Adipocyte (in vitro differentiated cells): ENCODE measurements around the gene HMOX1.
"Not testable (repeated sequence)": the region's sequence is repeated elsewhere in the genome, so short reads cannot be mapped to it uniquely, and the experiment has no call there.

Source experiments
- DNase-seq: peaks from one replicate; pipeline ENCODE4 v3.0.0-alpha.2; 2015; ENCODE audit warnings: low read depth
- H3K27me3 ChIP-seq: replicated peaks from 2 replicates; pipeline ENCODE4 v1.7.0; 2013; ENCODE audit warnings: mild to moderate bottlenecking, low read length, moderate library complexity; ENCODE audit not compliant: control insufficient read depth, insufficient read depth
- H3K36me3 ChIP-seq: 2 replicates; pipeline ENCODE4 v1.7.0; 2013; ENCODE audit warnings: low read length, mild to moderate bottlenecking, moderate library complexity; ENCODE audit not compliant: control insufficient read depth, insufficient read depth, severe bottlenecking
- H3K4me1 ChIP-seq: 2 replicates; pipeline ENCODE4 v1.7.0; 2013; ENCODE audit warnings: mild to moderate bottlenecking, low read length, moderate library complexity; ENCODE audit not compliant: control insufficient read depth, insufficient read depth
- H3K4me3 ChIP-seq: 2 replicates; pipeline ENCODE4 v1.7.0; 2013; ENCODE audit warnings: mild to moderate bottlenecking, low read length, moderate library complexity
- H3K9ac ChIP-seq: 2 replicates; pipeline ENCODE4 v1.7.0; 2013; ENCODE audit warnings: mild to moderate bottlenecking, low read length, moderate library complexity
- H3K9me3 ChIP-seq: 2 replicates; pipeline ENCODE4 v1.7.0; 2013; ENCODE audit warnings: mild to moderate bottlenecking, low read length, moderate library complexity; ENCODE audit not compliant: control insufficient read depth

HMOX1 gene

GRCh38 chr22:35352214-35353111, 28.4 kb upstream of the HMOX1 start:
- Histone ChIP-seq H3K27me3 (no peaks in the 10 kb centered on the region), H3K4me3 (no peak overlapping the region), H3K9ac (no peak overlapping the region), H3K9me3 (no peaks in the 10 kb centered on the region), H3K36me3 (peaks cover 12% of the 10 kb centered on the region), H3K4me1 (peaks cover 27% of the 10 kb centered on the region)
- no peak for DNase-seq

DNA sequence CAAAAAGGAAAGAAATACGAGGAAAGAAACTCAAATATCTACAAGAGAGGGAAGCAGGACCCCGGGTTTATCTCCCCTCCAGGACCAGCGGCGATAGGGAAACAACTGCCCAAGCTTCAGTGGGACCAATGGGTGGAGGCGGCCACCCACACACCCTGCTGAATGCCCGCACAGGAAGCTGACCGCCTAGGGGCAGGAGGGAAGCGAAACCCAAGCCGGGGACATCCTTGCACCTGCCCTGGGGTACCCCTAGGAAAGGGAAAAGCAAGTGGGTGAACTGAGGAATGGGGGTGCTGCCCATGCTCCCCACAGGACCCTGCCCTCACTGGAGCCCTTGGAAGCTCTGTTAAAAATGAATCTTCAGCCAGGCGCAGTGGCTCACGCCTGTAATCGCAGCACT, 27.6 kb upstream of the HMOX1 start:
- Histone ChIP-seq H3K4me1 (peaks cover 27% of the 10 kb centered on the region), H3K9me3 (no peaks in the 10 kb centered on the region), H3K27me3 (no peaks in the 10 kb centered on the region), H3K4me3 (no peak overlapping the region), H3K36me3 (peaks cover 4% of the 10 kb centered on the region), H3K9ac (no peak overlapping the region)
- no peak for DNase-seq

- Histone ChIP-seq H3K9me3 (no peaks in the 10 kb centered on the region), H3K27me3 (no peaks in the 10 kb centered on the region), H3K9ac (no peak overlapping the region), H3K36me3 (no peaks in the 10 kb centered on the region), H3K4me3 (no peak overlapping the region), H3K4me1 (peaks cover 27% of the 10 kb centered on the region)
- DNase-seq = no peak
Measured at GRCh38 chr22:35354068-35354467, 26.8 kb upstream of the HMOX1 start.

GRCh38 chr22:35357883-35358621, 22.8 kb upstream of the HMOX1 start:
- Histone ChIP-seq H3K27me3 (no peaks in the 10 kb centered on the region), H3K9ac (no peak overlapping the region), H3K36me3 (no peaks in the 10 kb centered on the region), H3K4me1 (peaks cover 8% of the 10 kb centered on the region), H3K4me3 (no peak overlapping the region), H3K9me3 (no peaks in the 10 kb centered on the region)
- DNase-seq = no peak

DNA sequence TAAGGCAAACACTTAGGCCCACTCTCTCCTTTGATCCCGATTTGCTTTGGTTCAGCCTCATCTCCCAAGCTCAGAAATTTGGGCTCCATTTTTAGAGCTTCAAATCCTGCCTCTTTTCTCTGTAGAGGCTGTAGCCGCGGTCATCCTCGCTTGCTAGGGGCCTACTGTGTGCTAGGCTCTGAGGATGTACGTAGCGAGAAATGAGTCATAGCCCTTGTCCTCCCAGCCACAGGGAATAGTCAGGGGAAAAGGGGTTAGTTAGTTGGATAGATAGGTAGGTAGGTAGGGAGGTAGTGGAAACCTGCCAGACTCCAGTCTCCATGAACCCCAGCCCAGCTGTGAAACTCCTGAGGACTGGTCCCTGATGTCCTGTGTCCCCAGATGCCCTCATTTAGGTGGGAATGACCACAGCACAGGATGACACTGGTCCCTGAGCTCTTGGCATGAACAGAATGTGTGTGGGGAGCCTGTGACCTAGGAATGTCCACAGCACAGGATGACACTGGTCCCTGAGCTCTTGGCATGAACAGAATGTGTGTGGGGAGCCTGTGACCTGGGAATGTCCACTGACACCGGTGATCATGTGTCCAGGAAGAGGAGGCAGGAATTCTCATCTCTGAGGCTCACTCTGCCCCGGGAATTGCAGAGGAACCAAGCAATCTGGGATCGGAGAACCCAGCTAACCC, 21.4 kb upstream of the HMOX1 start:
- no peaks in the 10 kb centered on the region for H3K9me3 ChIP-seq
- no peaks in the 10 kb centered on the region for H3K27me3 ChIP-seq
- no peaks in the 10 kb centered on the region for H3K36me3 ChIP-seq
- peaks cover 8% of the 10 kb centered on the region for H3K4me1 ChIP-seq
- no peak overlapping the region for H3K4me3 ChIP-seq
- DNase-seq = no peak
- H3K9ac ChIP-seq = no peak overlapping the region

DNA sequence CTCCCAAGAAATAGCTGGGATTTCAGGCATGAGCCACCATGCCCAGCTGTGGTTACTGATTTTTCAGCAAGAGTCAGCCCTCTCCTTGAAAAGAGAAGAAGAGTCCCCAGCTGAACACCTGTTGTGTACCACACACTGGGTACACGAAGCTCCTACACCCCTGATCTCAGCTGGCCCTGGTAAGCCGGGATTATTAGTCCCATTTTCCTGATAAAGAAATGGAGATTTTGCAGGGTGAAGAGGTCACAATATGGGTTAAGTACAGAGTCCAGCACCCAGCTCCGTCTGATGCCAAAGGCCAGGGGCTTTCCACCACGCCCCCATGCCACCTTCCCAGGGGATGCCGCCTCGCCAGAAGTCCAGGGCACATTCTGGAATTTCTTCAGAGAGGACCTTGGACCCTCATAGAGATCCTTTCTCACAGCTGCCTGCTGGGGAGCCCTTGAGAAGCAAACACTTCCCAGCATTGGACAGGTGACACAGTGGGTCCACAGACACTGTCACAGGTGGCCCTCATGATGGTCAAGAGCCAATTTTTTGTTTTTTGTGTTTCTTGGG, 19.8 kb upstream of the HMOX1 start:
- Histone ChIP-seq H3K36me3 (no peaks in the 10 kb centered on the region), H3K9ac (no peak overlapping the region), H3K4me1 (peaks cover 4% of the 10 kb centered on the region), H3K4me3 (no peak overlapping the region), H3K27me3 (no peaks in the 10 kb centered on the region), H3K9me3 (no peaks in the 10 kb centered on the region)
- DNase-seq = no peak

GRCh38 chr22:35363566-35364086, 17.3 kb upstream of the HMOX1 start:
- Histone ChIP-seq H3K4me1 (peaks cover 5% of the 10 kb centered on the region), H3K27me3 (no peaks in the 10 kb centered on the region)
- DNase-seq = no peak

DNA sequence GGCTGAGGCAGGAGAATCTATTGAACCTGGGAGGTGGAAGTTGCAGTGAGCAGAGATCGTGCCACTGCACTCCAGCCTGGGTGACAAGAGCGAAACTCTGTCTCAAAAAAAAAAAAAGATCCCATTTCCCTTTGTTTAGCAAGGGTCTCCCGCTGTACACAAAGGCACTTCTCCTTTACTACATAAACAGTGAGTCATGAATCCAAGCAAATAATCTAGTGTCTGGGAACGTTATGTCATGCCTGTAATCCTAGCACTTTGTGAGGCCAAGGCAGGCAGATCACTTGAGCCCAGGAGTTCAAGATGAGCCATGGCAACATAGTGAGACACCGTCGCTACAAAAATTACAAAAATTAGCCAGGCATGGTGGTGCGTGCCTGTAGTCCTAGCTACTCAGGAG, 16.7 kb upstream of the HMOX1 start:
- not testable (repeated sequence) for H3K4me3 ChIP-seq, H3K27me3 ChIP-seq, H3K9ac ChIP-seq, H3K36me3 ChIP-seq, H3K4me1 ChIP-seq, H3K9me3 ChIP-seq
- peak; percentile 80 for DNase-seq

More at GRCh38 chr22:35363566-35364086, 17.3 kb upstream of the HMOX1 start:
- Histone ChIP-seq H3K36me3 (no peaks in the 10 kb centered on the region), H3K4me3 (no peak overlapping the region), H3K9me3 (no peaks in the 10 kb centered on the region), H3K9ac (no peak overlapping the region)

DNA sequence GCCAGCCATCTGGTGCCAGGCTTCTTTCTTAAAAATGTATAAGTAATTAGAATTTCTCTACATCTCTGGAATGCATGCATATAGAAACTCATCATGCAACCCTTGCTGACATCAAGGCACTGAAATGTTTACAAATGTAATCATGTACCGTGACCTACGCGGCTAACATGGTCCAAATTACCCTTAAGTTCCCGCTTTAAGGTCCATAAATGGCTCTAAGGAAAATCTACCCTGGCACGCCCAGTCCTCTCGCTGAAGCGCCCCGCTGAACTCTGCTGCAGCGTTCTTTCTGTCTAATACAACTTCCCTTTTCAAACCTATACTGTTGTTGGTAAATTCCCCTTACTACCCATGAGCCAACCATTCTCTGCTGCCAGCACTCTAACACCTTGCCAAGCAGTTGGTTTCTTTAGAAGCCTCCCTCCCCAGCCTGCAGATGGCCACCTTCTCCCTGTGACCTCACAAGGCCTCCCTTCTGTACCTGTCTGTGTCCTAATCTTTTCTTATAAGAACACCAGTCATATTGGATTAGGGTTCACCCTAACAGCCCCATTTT, 13.5 kb upstream of the HMOX1 start:
- DNase-seq = no peak
- peaks cover 21% of the 10 kb centered on the region for H3K4me1 ChIP-seq
- no peaks in the 10 kb centered on the region for H3K9me3 ChIP-seq
- no peaks in the 10 kb centered on the region for H3K36me3 ChIP-seq
- H3K4me3 ChIP-seq = no peak overlapping the region
- H3K9ac ChIP-seq = no peak overlapping the region
- H3K27me3 ChIP-seq = no peaks in the 10 kb centered on the region

GRCh38 chr22:35368386-35368785, 12.5 kb upstream of the HMOX1 start:
- Histone ChIP-seq H3K9me3 (no peaks in the 10 kb centered on the region), H3K4me3 (no peak overlapping the region), H3K4me1 (peaks cover 21% of the 10 kb centered on the region), H3K27me3 (no peaks in the 10 kb centered on the region), H3K9ac (no peak overlapping the region), H3K36me3 (no peaks in the 10 kb centered on the region)
- no peak for DNase-seq
